Stimulated activated CD4-positive, alpha-beta T cell treated with anti-CD3 and anti-CD28 coated beads, Interleukin-4, amount 100 ng/mL, for 48 hours (primary cell): ENCODE results near the gene CEP89.
"Not testable (repeated sequence)": the region's sequence is repeated elsewhere in the genome, so short reads cannot be mapped to it uniquely, and the experiment has no call there.

Experiments used
- DNase-seq, 2 donors: peaks; one replicate each; pipeline ENCODE4 v3.0.0-alpha.2; 2020; ENCODE audit warnings: low read depth in 2 of 2

CEP89 gene

DNA sequence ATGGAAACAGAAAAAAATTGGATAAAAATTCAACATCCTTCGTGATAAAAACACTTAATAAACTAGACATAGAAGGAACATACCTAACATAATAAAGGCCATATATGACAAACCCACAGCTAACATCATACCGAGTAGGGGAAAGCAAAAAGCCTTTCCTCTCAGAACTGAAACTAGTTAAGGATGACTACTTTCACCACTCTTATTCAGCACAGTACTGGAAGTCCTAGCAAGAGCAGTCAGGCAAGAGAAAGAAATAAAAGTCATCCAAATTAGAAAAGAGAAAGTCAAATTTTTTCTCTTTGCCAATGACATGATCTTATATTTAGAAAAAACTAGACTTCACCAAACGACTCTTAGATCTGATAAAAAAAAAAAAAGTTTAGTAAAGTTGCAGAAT lies 76.4 kb downstream of the CEP89 start:
- no peak for DNase-seq

DNA sequence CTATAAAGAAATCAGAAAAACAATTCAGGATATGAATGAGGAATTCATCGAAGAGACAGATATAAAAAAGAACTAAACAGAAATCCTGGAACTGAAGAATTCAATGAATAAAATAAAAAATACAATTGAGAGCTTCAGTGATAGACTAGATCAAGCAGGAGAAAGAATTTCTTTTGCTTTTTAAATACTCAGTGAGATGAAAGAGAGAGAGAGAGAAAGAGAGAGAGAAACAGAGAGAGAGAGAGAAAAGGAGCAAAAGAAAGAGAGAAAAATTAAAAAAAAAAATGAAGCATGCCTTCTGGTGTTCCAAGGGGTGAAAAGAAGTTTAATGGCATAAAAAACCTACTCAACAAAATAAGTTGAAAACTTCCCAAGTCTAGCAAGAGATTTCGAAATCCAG lies 80.1 kb downstream of the CEP89 start:
- DNase-seq: no peak

DNA sequence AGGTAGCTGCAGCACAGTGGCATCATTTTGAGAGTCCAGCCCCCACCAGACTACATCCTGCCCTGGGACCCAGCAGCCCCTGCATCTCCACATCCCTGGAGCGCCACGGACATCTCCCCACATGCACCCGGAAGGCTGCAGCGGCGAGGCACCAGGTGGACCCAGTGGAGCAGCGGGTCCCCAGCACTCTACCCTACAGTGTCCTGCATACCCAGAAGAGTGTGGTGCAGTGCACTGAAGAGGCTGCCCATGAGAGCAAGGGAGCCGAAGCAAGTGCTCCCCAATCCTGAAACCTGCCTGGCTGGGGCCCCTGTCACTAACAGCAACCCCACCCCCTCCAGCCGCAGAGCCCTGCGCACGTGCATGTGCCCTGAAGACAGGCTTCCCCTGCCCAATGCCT lies 80.9 kb downstream of the CEP89 start:
- DNase-seq: no peak

DNA sequence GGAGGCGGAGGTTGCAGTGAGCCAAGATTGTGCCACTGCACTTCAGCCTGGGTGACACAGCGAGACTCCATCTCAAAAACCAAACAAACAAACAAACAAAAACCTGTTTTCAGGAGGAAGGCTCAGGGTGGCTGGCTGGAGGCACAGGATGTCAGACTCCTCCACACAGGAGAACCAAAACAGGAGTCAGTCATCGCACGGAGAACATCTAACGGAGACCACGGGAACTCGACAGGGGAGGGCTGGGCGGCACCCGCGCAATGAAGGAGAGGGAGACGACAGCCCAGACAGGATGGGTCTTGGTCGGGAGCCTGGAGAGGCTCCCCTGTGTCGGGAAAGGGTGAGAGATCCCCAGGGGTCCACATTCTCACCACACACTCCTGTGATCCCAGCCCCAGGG lies 81.4 kb downstream of the CEP89 start:
- DNase-seq: no peak

DNA sequence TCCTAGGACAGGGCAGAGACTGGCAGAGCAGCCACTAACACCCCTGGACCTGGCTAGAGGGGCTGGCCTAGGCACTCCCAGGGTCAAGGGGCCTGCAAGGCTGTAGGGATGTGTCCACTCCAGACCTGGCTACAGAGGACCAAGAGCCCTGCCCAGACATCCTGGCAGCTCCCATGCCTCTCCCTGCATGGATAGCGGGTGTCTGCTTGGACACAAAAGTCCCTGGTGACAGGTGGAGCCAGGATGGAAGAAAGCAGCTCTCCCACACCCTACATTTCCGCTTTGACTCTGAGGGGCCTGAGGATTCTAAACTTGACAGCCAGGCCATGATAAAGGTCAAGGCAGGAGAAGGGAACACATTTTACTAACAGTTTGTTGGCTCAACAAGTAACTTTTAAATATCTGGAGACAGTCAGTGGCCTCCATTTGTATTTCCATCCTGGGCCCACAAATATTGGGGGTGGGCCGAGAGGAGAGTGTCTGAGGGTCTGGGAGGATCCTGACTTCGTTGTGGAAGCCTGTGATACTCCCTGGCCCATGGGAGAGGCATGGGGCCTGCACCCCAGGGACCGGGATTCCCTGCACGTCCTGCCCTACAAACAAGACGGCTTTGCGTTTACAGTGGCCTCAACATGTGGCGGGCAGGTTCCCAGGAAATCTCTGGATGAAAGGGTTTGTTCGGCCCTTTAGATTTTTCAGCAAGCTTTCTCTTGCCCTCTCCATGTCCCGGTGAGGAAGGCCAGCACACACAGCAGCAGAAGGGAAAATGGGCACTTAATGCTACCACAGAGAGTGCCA lies 82.4 kb downstream of the CEP89 start:
- DNase-seq: no peak

DNA sequence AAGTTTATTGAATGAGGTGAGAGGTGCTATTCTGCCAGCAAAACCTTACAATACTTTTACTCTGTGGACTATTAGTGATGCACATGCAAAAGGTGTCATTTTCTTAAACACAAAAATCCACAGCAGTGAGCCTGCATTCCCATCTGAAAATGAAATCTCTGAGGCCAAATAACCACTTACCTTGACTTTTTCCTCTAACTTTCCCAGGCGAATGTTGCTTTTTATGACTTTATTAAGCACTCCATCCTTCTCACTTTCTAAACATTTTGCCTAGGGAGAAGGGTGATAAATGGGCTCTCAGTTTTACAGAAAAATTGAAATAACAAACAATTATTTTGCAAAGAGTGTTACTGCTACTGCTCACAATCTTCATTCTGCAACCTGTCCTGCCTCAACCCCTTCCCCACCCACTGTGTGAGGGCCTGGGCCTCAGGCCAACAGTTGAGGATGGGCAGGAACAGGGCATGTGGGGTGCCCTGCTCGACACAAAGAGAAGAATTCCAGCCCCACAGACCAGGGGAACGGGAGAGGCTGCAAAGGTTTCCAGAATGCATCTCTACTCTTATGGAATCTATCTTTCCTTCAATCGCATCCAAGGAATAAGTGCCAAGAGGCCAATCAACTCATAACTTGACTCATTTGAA lies 84.1 kb downstream of the CEP89 start:
- DNase-seq: no peak

DNA sequence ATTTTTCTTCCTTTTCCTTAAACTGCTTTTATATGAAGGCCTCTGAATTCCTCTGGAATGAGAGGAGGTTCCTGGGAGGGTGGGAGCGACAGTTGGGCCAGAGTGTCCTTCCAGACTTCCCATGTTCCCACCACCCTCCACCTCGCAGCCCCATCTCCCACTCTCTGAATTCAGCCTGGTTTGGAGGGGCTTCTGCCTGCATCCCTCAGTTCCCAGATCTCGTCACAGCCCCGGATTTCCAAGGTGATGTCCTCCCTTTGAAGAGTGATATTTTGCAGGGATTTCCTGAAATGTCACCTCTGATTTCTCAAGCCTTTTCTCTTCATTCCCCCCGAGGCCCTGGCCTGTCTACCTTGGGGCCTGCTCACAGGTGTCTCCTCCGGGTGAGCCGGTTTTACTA lies 85.5 kb downstream of the CEP89 start:
- DNase-seq: no peak

DNA sequence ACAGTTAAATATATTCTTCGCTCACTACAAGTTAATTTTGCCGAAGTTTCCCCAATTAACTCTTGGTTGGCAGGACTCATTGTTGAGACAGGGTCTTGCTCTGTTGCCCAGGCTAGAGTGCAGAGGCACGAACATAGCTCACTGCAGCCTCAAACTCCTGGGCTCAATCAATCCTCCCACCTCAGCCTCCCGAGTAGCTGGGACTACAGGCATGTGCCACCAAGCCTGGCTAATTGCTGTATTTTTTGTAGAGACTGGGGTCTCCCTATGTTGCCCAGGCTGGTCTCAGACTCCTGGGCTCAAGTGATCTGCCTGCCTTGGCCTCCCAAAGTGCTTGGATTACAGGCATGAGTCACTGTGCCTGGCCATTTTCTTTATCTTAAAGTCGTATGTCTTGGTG lies 86.5 kb downstream of the CEP89 start:
- DNase-seq: not testable (repeated sequence)

DNA sequence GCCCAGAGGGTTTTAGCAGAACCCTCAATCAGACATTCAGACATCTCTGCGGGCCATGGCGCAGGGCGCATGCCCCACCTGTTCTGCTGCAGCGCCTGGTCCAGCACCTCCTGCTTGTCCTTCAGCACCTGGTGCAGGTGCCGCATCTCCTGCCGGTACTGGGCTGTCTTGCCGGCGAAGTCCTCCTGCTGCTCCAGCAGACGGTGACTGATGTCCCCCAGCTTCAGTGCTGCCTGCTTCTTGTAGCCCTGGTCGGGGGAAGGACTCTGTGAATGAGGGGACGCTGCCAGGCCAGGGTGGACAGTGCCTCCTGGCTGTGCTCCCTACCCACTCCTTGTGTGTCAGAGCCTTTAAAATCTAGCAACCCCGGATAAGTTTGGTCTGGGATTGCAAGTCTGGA lies 90.0 kb downstream of the CEP89 start:
- no peak for DNase-seq

DNA sequence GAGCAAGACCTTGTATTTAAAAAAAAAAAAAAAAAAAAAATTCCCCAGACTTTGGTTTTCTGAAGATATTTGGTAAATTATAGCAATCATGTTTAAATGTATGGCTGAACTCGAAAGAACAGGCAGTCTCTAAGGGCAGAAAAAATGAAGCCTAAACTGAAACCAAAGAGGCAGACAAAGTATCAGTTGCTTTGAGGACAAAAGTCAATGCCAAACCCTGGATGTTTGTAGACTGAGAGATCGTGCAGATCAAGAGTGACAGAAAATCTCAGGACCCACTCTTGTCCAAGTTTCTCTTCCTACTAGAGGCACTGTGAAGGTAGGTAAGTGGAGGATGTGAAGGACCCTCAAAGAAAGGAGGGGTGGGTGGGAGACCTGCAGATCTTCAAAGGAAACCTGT lies 91.1 kb downstream of the CEP89 start:
- no peak for DNase-seq

DNA sequence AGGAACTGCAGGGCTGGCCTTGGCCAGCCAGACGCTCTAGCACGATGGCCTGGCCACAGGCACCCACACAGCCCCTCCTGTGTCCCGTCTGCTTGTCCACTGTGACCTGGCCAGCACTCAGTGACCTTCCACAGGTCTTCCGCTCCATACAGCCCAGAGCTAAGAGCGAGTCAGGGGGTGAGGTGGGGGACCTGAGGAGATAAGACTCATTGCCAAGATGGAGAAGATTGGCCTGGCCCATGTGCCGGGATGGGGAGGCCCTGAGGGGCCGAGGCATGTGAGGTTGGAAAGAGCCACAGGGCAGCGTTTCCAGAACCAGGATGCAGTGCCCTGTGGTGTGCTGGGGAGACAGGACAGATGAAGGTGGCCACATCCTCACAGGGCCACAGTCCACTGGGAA lies 92.0 kb downstream of the CEP89 start:
- DNase-seq: no peak

DNA sequence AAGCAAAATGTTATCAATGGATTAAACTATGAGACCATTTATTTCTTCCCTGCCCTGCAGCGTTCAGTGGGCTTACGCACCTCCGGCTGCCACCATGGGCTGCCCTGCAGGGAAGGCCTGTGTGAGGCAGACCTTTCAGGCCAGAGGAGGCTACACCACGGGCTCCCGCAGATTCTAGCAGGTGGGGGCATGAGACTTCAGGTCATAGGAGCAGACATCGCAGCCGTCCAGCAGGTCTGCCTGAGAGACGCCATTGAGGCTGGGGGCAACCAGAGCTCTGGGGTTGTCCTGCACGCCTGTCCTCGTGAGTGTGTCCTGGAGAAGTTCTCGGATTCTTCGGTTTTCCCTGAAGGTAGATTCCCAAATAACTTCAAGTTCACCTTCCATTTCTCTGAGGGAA lies 92.8 kb downstream of the CEP89 start:
- no peak for DNase-seq

DNA sequence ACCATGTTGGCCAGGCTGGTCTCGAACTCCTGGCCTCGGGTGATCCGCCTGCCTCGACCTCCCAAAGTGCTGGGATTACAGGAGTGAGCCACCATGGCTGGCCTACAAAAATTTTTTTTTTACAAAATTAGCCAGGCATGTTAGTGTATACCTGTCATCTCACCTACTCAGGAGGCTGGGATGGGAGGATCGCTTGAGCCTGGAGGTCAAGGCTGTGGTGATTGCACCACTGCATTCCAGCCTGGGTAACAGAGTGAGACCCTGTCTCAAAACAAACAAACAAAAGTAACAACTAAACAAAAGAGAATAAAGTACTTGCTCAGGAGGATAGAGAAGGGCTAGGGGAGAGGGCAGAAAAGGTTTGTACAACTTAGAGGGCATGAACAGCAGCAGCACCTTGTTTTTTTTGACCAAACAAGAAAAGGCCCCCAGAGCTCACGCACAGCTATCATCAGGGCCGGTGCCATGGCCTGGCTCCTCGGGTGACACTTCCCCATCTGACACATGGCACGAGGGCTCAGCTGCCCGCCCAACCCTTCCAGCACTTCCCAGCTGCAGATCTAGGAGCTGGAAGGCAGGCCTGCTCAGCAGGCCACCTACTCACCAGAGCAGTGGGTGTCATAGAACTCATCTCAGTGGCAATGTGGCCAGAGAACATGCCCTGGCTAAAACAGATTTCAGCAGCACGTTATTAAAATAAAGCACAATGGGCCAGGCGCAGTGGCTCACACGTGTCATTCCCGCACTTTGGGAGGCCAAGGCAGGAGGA lies 93.6 kb downstream of the CEP89 start:
- DNase-seq: no peak

DNA sequence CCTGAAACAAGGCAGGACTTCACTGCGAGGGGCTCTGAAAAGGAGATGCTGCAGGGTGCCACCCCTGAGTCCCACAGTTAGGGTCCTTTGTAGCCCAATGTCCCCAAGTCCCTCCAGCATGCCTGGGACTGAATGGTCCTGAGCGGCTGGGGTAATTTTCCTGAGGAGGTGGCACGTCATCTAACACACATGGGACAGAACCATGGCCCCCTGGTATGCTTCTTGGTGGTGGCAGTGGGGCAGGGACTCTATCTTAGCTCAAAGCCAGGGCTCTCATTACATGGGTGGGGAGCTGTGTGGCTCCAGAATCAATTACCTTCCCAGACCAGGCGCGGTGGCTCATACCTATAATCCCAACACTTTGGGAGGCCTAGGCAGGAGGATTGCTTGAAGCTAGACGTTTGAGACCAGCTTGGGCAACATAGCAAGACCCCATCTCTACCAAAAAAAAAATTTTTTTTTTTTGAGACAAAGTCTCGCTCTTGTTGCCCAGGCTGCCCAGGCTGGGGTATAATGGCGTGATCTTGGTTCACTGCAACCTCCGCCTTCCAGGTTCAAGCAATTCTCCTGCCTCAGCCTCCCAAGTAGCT lies 94.3 kb downstream of the CEP89 start:
- no peak for DNase-seq

DNA sequence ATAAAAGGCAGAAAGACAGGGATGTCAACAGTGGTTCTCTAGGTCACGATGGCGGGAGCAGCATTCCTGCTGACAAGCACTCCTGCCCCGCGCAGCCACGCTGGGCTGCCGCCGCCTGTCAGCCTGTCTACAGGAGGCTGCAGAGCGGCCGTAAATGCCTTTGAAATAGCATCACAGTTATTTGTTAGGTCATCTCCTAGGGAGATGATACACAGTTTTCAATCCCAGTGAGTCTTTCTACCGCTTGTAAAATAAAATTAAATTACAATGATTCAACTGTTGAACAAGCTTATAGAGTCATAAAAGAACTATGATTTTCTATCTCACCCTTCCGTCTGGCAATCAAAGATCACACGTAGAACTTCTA lies 94.9 kb downstream of the CEP89 start:
- DNase-seq: no peak

DNA sequence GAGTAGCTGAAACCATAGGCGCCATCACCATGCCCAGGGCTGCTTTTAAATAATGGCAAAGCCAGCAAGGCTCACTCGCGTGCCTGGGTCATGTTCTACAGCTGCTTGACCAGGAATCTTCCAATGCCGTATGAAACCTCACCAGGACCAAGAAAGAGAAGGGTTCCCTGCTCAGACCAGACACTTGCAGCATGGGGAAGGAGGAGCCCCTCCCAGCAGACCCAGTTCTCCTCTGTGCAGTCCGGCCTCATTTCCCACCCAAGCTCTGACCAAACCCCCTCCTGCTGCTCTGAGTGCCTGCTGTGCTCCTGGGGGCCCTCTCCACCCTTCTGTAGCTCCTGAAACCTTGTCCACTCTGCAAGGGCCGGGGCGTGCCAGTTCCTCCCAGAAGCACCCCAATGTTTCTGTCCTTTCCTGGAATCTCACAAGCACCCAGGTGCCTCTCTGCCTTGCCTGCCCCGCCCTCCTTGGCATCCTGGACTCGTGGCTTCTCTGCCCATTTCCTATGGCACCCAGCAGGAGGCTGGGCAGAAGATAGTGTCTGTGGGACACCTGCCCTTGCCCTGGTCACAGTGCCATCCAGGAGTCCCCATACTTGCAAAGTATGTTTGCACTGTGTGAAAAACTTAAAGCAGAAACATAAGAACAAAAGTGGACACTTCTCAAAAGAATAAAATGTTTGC lies 95.4 kb downstream of the CEP89 start:
- DNase-seq: no peak

DNA sequence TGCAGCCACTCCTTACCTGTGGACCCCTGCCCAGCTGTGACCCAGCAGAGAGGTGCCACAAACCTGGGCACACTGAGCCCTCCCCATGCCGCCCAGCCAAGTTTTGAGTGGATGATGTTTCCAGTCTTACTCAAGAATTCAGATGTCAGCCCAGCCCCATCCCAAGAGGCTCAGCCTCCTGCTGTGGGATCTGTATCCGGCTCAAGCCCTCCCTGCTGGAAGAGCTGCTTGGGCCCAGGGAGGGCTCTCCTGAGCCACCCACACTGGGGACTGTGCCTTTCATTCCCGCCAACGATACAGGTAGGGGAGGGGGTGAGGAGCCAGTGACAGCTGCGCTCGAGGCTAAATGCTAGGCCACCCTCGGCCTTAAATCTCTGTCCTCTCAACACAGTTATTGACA lies 96.3 kb downstream of the CEP89 start:
- DNase-seq: no peak

DNA sequence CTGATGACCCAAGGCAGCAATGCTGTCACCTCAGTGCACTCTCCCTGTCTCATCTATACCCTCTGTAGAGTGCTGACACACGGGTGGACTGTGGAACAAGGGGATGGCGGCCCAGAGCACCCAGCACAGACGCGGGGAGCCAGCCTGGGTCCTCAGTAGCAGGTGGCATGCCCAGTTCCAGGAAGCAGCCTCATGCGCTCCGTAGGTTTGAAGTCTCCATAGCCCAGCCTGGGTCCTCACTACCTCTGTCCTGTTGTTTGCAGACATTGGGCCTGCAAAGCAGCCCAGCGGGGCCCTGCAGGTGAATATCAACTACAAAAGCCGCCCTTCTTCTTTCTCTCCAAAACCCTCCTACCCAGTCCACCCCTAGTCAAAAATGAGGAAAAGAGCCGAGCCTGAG lies 97.2 kb downstream of the CEP89 start:
- DNase-seq: no peak

DNA sequence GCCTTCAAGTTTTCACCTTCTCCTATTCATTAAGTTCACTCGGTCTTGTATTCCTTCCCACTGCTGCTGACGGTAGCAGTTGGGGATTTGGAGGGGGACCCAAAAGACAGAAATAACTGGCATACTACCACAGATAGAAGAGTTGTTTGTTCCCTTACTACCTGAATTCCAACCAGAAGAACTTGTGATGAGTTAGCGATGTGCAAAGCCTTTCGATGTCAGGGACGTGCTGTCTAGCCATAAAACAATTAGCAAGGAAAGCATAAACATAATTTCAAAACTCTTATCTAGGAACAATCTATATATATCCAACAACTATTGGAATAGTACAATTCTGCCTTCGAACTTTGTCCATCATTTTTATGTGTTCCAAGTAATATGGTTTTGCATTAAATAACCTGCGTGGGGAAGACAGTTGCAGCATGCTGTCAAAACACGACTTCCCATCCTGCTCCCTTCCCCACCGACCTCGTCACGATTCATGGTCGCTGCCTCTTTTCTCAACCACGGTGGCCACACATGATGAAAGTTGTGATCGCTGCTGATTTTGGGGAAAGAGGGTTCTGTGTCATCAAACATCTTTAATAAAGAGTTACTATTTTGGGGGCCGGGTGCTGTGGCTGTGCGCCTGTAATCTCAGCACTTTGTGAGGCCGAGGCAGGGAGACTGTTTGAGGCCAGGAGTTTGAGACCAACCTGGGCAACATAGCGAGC lies 98.4 kb downstream of the CEP89 start:
- DNase-seq: peak; percentile 1 to 12

DNA sequence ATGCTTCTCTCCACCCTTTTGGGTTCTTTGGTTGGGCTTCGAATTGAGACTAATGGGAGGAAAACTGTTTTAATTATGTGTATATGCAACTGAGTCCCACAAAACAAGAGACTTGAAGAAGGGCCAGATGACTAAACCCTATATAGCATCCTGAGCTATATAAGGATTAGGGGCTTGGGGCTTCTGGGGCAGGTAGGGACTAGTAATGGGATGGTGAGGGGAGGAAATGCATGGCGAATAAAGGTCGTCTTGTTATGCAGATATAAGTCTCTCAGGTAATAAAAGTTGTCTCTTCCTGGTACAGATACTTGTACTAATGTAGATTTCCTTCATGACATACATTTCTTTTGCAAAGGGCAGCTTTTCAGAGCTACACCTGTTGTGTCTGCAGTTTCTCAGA lies 99.4 kb downstream of the CEP89 start:
- no peak for DNase-seq

DNA sequence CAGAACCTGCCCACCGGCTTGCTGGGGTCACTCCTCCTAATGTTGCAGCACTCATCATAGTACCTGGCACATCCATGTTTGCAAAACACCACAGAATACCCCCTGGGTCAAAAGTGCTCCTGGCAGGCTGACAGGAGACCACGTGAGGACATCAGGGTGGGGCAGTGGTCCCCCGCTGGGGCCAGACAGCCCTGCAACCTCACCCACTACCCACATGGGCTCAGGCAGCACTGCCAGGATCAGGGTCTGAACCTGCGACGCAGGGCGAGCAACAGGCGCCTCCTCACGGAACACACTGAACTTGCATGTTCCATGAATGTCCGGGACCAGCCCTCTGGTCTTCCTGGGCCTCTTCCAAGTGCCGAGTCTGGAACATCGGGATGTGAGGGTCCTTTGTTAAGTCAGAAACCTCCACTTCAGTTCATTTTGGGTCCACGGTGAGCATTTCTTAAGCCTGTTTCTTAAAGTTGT lies 100.7 kb downstream of the CEP89 start:
- DNase-seq: no peak
